Measurements from ENCODE around the gene DHRS2.
"Not testable (repeated sequence)": the region's sequence is repeated elsewhere in the genome, so short reads cannot be mapped to it uniquely, and the experiment has no call there.

Gene DHRS2

DNA sequence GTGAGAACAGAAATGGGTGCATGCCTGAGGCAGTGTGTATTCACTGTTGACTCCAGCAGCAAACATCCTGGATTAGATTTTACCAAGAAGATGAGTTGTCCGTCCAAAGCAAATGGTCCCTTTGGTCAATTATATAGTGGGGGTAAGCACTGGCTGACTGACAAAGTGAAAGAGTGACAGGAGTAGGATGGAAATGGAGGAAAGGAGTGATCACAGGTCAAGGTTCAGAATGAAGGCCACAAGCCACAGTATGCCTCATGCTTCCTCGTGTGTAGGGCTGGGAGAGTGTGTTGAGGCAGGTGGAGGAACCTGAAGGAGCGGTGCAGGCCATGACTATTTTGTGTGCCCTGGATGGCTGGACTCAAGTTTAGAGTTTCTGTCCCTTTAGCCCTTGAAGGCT is 14.3 kb downstream of the DHRS2 start:
- DNase-seq = no peak

GRCh38 chr14:23653051-23653450 is 16.9 kb downstream of the DHRS2 start:
- DNase-seq = no peak

- no peak for DNase-seq
These were observed 18.1 kb downstream of the DHRS2 start for GRCh38 chr14:23654231-23654630.

DNA sequence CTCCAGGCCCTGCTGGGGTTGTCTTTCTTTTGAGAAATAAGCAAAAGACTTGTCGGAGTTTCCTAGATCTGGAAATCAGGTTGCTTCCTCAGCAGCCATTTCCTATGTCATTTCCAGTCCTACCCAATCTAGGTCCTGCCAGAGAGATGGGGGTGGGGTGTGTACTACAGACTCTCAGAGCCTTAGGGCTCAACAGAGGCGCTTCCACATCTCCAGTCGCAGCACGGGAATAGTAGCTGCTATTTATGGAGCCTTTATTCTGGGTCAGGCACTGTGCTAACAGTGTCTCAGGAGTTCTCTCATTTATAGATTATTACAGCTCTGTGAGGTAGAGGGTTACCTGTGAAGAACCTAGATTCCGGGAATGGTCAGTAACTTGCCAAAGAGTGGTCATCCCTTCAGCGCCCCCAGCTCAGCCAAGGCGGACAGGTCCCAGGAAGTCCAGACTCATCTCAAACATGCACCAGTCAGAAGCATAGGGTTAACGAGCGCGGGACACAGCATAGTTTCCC is 21.9 kb downstream of the DHRS2 start:
- no peak for DNase-seq

DNA sequence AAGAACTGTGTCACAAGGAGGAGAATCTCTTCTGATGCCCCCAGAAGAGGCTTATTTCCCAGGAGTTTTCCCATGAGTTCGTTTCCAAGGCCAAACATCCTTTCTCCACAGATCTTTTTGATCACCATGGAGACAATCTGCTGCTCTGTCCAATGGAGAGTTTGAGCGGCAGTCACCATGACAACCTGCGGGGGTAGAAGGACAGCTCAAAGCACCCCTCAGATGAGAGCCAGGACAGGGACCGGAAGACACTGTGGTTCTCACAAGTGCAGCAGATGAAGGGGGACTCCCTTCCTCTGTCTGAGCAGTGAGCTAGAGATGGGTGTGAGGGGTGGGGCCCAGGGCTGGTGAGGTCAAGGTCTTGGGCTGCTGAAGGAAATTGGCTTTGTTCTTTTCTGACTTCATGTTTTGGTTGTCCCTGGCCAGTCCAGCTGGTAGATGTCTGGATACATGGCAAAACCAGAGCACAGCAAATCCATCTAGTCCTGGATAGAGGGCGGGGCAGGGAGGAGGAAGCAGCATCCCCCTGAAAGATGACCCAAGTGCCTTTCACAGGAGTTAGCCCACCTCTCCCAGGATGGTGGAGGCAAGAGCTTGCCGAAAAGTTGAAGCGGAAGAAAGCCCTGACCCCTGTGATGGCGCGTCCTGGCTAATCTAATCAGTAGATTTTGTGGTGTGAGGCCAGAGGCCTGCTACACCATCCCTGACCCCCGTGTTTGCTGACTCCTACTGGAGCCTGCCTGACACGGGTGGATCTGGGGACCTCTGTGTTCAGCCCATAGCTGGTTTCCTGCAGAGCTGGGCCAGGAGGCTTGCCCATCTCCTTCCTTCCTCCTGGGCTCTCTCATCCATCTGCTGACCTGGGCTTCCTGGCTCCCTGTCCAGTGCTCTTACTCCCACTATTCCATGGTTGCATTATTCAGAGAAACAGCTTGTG is 24.4 kb downstream of the DHRS2 start:
- no peak for DNase-seq

GRCh38 chr14:23661542-23661941 is 25.4 kb downstream of the DHRS2 start:
- no peak for DNase-seq

DNA sequence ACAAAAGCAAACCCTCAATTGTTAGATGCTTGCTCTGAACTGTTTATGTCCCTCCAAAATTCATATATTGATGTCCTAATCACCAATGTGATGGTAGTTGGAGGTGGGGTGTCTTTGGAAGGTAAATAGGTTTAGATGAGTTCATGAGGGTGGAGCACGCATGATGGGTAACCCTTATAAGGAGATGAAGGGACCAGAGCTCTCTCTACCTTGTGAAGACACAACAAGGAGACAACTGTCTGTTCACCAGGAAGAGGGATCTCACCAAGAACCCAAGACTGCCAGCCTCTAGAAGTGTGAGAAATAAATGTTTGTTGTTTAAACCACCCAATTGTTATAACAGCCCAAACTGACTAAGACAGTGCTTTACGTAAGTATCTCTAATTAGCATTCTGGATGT is 27.0 kb downstream of the DHRS2 start:
- DNase-seq = no peak

GRCh38 chr14:23663711-23664110 is 27.5 kb downstream of the DHRS2 start:
- DNase-seq = no peak

GRCh38 chr14:23664207-23664885 is 28.2 kb downstream of the DHRS2 start:
- no peak for DNase-seq

- no peak for DNase-seq
These were observed 29.3 kb downstream of the DHRS2 start for GRCh38 chr14:23665302-23666016.

DNA sequence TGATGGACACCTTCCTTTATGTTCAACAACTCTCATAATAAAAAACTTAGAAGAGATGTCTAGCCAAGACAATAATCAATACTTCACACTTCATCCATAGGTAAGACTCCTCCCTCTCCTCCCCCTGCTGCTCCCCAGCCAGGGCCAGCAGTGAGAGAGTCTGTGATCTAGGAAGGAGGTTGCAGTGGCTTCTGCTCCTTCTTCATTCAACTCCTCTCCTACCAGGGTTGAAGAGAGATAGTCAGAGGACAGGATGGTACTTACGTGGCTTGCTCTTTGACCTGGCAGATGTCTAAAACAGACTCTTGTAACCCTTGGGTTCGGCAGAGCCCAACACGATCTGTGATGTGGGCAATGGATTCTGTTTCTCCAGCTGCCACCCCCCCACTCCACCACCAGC is 31.0 kb downstream of the DHRS2 start:
- DNase-seq = no peak

DNA sequence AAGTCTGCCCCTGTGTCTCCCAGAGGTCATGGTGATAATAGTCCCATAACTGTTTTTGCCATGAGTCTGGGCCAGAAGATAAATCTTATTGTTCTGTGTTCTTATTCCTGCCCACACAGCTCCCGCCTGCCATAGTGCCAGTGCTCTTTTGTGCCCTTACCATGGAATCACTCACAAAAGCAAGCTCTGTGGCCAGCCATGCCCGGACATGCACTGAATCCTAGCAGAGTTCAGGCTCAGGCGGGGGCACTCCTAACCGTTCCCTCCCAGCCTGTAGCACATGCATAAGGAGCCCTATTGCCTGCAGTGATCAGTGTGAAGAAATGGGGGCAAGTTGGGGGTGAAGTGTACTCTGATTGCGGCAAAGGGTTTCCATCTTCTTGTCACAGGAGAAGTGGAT is 33.3 kb downstream of the DHRS2 start:
- DNase-seq = no peak

GRCh38 chr14:23670481-23670880 is 34.3 kb downstream of the DHRS2 start:
- no peak for DNase-seq

- no peak for DNase-seq
These were observed 36.0 kb downstream of the DHRS2 start for GRCh38 chr14:23672200-23672599.

- DNase-seq = no peak
These were observed 39.2 kb downstream of the DHRS2 start for GRCh38 chr14:23675337-23675736.

DNA sequence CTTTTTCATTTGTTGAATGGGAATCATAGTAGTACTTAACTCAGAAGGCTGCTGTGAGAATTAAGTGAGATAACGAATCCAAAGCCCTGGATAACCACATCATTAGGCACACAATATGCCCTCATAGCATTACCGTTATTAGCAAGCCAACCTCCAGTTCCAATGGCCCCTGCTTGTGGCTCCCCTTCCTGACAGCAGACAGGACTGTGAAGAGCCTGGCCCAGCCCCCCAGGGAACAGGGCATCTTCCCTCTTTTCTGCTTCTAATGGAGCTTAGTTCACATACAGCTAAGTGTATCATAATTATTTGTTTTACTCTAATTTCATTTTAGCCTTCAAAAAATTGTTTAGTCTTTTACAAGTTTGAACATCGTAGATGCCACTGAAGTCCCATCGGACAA is 39.7 kb downstream of the DHRS2 start:
- DNase-seq = no peak

GRCh38 chr14:23681337-23681736 is 45.2 kb downstream of the DHRS2 start:
- DNase-seq = no peak

DNA sequence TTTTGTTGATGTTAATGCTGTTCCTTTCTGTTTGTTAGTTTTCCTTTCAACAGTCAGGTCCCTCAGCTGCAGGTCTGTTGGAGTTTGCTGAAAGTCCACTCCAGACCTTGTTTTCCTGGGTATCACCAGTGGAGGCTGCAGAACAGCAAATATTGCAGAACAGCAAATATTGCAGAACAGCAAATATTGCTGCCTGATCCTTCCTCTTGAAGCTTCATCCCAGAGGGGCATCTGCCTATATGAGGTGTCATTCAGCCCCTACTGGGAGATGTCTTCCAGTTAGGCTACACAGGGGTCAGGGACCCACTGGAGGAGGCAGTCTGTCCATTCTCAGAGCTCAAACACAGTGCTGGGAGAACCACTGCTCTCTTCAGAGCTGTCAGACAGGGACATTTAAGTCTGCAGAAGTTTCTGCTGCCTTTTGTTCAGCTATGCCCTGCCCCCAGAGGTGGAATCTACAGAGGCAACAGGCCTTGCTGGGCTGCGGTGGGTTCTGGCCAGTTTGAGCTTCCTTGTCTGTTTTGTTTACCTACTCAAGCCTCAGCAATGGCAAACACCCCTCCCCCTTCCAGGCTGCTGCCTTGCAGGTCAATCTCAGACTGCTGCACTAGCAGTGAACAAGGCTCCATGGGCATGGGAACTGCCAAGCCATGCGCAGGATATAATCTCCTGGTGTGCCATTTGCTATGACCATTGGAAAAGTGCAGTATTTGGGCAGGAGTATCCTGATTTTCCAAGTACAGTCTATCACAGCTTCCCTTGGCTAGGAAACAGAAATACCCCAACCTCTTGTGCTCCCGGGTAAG is 53.7 kb downstream of the DHRS2 start:
- not testable (repeated sequence) for DNase-seq

DNA sequence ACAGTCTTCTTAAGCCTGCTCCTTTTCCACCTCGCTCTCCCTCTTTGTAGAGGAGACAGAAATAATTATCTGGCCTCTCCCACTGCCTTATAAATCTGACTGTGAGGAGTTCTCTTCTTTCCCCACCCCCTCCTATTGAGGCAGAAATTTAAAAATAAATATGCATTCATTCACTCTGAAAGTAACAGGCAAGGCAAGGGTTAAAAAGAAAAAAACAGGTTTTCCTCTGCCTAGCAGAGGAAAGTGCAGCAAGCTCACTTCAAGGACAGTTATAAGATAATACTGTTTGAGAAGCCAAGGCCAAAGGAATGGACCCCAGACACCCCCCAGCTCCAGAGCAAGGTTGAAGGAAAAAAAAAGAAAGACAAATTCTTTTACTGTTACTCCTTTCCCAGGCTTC is 56.3 kb downstream of the DHRS2 start:
- no peak for DNase-seq

DNA sequence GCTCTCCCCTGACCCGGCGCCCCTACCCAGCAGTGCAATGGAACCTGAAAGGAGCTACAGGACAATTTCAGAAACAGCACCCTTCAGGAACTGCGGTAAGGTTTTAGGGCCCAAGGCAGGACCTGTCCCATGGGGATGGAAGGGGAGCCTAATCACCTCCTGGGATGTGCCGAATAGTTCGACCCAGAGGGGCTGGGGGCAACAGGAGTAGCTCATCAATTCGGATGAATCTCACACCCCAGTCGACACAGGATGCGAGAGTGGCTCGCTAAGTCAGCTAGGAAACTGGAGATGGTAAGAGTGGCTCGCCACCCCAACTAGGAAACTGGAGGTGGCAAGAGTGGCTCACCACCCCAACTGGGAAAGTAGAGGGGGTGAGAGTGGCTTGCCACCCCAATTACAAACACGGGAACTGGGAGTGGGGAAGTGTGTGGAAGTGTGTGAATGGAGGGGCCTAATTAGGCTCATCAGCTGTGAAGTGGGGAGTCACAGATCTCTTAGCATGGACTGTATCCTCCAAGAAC is 57.1 kb downstream of the DHRS2 start:
- DNase-seq = no peak

- no peak for DNase-seq
These were observed 58.2 kb downstream of the DHRS2 start for GRCh38 chr14:23694085-23694948.
